ENCODE results near the gene DCTD. TPM values are rescaled to one million over a fixed set of nuclear protein-coding genes. Genes with fewer than 3 reads are reported as not detected.

DCTD gene
- total RNA-seq, 1 experiment from 2014 or later = 100 TPM

DNA sequence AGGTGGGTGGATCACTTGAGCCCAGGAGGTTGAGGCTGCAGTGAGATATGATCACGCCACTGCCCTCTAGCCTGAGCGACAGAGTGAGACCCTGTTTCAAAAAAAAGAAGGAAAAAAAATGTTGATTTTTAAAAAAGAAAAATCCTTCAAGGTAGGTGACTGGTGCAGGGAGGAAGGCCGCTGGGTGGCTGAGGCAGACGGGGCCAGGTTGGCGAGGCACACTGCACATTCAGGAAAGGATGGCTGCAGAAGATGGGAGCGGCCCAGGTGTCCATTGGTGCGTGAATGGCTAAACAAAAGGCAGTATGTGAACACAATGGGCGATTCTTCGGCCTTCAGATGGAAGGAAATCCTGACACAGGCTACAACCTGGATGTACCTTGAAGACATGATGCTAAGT is 30.4 kb downstream of the DCTD start:
- Histone ChIP-seq H3K4me2 (ENCODE audit: insufficient read depth, insufficient read length, low read length) (no peak overlapping the region), H3K14ac (ENCODE audit: insufficient read depth, low read length) (no peak overlapping the region), H3K4ac (ENCODE audit: low read depth, low read length) (no peak overlapping the region), H4K8ac (replicated peaks; ENCODE audit: insufficient read length, low read depth, low read length) (no peak overlapping the region), H2BK20ac (ENCODE audit: low read depth, low read length, poor library complexity, severe bottlenecking) (no peak overlapping the region), H3K9ac (ENCODE audit: extremely low read depth, insufficient read length, low read length) (no peak overlapping the region), H3K9me3 (ENCODE audit: control insufficient read depth, low read depth, low read length) (peaks cover 13% of the 10 kb centered on the region), H2AK5ac (ENCODE audit: insufficient read length, low read length) (no peak overlapping the region), H4K5ac (ENCODE audit: insufficient read length, low read depth, low read length) (no peak overlapping the region), H3K27me3 (ENCODE audit: insufficient read depth, low read length) (no peaks in the 10 kb centered on the region), H3K18ac (ENCODE audit: insufficient read length, low read depth, low read length) (no peak overlapping the region), H2BK15ac (ENCODE audit: low read depth, low read length) (no peak overlapping the region), H2BK5ac (ENCODE audit: insufficient read length, low read length) (no peak overlapping the region), H3K79me2 (ENCODE audit: insufficient read depth, low read length) (no peaks in the 10 kb centered on the region), H3K4me1 (ENCODE audit: insufficient read depth, low read length) (no peaks in the 10 kb centered on the region), H4K91ac (ENCODE audit: insufficient read length, low read depth, low read length) (no peak overlapping the region), H2BK12ac (ENCODE audit: insufficient read length, low read depth, low read length) (no peak overlapping the region), H2AFZ (ENCODE audit: low read length) (no peak overlapping the region), H3K56ac (ENCODE audit: insufficient read length, low read depth, low read length) (no peak overlapping the region), H3K27ac (ENCODE audit: insufficient read length, low read depth, low read length) (no peak overlapping the region), H3K23me2 (ENCODE audit: insufficient read length, low read depth, low read length, poor library complexity, severe bottlenecking) (no peaks in the 10 kb centered on the region), H2BK120ac (ENCODE audit: low read depth, low read length, poor library complexity, severe bottlenecking) (no peak overlapping the region), H3T11ph (ENCODE audit: low read length) (no peak overlapping the region), H3K23ac (ENCODE audit: insufficient read length, low read depth, low read length) (no peak overlapping the region), H4K20me1 (ENCODE audit: control insufficient read depth, insufficient read depth, insufficient read length) (no peaks in the 10 kb centered on the region), H3K79me1 (ENCODE audit: insufficient read depth, low read depth, low read length, poor library complexity, severe bottlenecking) (no peaks in the 10 kb centered on the region)
- no peak overlapping the region for H3K27ac Mint-ChIP-seq
- no peaks in the 10 kb centered on the region for H3K4me1 Mint-ChIP-seq
- H3K9me3 Mint-ChIP-seq = peaks cover 20 to 22% of the 10 kb centered on the region in 2 experiments
- DNase-seq = no peak
- no CpG with 5 or more reads among the region's 9 CpGs for WGBS (ENCODE audit: extremely low coverage, insufficient read length, low lambda C conversion rate)
- H3K27me3 Mint-ChIP-seq (ENCODE audit: low read depth) = no peaks in the 10 kb centered on the region
- peaks cover 53 to 89% (median 85%) of the 10 kb centered on the region in 3 experiments for H3K36me3 Mint-ChIP-seq (ENCODE audit: insufficient read depth in 1 of 3, low read depth in 3 of 3)
- TF ChIP-seq, protein P1, sequence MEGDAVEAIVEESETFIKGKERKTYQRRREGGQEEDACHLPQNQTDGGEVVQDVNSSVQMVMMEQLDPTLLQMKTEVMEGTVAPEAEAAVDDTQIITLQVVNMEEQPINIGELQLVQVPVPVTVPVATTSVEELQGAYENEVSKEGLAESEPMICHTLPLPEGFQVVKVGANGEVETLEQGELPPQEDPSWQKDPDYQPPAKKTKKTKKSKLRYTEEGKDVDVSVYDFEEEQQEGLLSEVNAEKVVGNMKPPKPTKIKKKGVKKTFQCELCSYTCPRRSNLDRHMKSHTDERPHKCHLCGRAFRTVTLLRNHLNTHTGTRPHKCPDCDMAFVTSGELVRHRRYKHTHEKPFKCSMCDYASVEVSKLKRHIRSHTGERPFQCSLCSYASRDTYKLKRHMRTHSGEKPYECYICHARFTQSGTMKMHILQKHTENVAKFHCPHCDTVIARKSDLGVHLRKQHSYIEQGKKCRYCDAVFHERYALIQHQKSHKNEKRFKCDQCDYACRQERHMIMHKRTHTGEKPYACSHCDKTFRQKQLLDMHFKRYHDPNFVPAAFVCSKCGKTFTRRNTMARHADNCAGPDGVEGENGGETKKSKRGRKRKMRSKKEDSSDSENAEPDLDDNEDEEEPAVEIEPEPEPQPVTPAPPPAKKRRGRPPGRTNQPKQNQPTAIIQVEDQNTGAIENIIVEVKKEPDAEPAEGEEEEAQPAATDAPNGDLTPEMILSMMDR (conservative IDR thresholded peaks at IDR 0.05) = no peak
- H3K4me3 Mint-ChIP-seq = no peak overlapping the region
